GM08714 (cell line): ENCODE data around the gene BTN1A1.
"Not testable (repeated sequence)": the region's sequence is repeated elsewhere in the genome, so short reads cannot be mapped to it uniquely, and the experiment has no call there.

ENCODE experiments used
- H3K4me3 ChIP-seq: fragments of 200-500 bp; sonication (Bioruptor generic); 2 replicates; pipeline ENCODE4 v1.5.1; 2014; ENCODE audit warnings: mild to moderate bottlenecking, low read length, inconsistent platforms
- ZNF274 ChIP-seq: IDR thresholded peaks from 2 replicates; pipeline ENCODE4 v1.6.1; 2012; ENCODE audit warnings: mild to moderate bottlenecking, low read depth, low read length

Gene BTN1A1

DNA sequence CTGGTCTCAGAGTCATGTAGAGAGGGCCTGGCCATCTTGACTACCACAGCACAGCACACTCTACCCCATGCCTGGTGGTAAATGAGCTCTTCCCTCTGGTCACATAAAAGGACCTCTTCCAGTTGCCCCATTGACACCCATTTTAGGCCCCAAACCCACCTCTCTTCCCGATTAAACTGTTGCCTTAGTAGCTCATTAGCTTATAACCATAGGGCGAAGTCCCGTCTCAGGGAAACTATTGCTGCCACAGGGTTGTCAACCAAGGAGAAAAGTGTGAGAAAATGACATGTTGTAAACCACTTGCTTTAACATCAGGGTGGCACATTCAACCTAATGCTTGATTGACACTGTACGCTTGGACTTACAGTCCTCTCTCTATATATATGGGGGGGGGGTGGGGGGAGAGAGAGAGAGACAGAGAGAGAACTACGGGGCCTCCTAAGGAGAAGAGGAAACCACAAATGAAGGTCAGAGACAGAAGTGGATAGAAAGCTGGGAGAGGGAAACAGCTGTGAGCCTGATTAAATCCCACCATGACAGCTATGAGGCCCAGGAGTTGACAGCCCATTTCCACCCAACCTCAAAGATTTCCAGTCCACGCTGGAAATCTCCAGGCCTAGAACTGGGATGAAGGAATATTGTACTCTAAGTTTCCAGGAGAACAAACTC is 14.9 kb upstream of the BTN1A1 start:
- TF ChIP-seq ZNF274, result no peak
- no peak overlapping the region for H3K4me3 ChIP-seq

DNA sequence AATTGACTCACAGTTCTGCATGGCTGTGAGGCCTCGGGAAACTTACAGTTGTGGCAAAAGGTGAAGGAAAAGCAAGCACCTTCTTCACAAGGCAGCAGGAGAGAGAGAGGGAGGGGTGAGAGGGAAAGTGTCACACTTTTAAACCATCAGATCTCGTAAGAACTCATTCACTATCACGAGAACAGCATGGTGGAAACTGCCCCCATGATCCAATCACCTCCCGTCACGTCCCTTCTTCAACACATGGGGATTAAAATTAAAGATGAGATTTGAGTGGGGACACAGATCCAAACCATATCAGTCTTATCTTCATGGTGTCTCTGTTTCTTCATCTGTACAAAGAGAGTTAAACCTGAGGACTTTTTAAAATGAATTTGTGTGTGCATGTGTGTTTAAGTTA is 13.7 kb upstream of the BTN1A1 start:
- TF ChIP-seq ZNF274, result no peak
- no peak overlapping the region for H3K4me3 ChIP-seq

DNA sequence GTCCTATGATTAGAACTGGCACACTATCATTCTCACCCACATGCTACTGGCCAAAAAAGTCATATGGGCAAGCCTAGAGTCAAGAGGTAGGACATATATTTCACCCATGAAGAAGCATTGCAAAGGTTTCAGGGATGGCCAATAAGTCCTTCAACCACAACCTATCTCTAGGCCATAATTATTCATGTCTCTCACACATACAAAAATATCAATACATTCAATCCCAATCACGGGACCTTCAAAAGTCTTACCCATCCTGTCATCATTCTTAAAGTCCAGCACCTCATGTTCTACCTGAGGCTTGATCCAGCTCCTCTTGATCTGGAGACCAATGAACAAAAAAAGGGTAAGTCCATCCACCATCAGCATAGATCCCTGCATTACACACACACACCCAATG is 12.6 kb upstream of the BTN1A1 start:
- TF ChIP-seq ZNF274, result no peak
- H3K4me3 ChIP-seq, result no peak overlapping the region

DNA sequence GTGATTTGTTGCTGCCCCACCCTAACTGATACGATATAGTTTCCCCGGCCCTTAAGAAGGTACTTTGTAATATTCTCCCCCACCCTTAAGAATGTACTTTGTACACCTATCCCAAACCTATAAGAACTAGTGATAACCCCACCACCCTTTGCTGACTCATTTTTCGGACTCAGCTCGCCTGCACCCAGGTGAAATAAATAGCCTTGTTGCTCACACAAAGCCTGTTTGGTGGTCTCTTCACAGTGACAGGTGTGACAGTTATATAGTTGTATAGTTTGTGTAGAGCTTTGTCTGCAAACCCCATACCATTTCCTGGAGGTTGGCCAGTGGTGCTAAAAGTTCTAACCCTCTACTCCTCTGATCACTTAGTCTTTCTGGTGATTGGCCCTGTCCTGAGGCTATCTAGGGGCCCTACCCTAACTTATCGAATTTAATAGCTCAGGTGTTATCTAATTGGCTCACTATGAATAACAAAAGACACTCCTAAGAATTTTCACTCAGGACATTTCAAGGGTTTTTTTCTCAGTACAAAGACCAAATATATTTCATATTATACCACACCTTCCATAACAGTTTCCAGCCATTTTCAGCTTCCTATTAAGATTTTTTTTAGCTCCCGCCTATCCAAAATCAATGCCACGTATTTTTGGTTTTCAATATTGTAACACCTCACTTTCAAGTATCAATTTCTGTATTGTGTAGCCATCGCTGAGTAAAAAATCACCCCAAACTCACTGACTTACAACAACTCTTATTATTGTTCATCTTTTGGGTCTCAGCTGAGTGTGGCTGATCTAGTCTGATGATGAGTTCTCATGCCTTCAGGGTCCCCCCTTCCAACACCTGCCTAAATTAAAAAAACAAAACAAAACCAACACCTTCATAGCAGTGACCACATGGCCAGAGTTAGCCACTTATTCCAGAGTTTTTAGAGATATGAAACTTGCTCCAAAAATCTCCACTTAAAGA is 9.8 kb upstream of the BTN1A1 start:
- no peak for TF ChIP-seq ZNF274
- H3K4me3 ChIP-seq, result no peak overlapping the region

DNA sequence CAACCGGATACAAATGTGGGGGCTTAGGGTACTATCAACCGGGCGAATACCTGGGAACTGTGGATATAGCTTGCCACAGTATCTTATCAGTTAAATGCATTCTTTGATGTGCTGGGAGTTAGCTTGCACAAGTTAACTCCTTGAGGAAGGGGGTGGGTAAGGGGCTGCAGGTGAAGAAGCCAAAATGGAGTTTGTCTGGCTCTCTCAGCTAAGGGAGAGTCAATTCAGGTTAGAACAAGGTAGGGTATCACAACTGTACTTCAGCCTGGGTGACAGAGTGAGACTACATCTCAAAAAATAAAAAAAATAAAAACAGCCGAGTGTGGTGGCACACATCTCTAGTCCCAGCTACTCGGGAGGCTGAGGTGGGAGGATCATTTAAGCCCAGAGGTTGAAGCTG is 8.5 kb upstream of the BTN1A1 start:
- no peak overlapping the region for H3K4me3 ChIP-seq
- no peak for TF ChIP-seq ZNF274

DNA sequence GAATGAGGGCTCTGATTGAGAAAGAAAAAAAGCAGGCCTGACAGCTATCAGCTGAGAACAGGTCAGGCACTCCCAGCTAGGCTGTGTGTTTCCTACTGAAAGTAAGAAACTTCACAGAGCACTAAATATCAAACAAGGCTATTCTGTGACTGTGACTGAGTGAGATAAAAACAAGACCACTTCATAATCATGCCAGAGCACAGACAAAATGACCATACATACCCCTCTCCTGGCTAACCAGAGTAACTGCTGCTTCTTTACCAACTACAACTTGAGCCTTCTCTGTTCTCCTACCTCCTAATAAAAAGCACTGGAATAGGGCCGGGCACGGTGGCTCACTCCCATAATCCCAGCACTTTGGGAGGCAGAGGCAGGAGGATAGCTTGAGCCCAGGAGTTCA is 6.8 kb upstream of the BTN1A1 start:
- no peak for TF ChIP-seq ZNF274
- H3K4me3 ChIP-seq, result no peak overlapping the region

DNA sequence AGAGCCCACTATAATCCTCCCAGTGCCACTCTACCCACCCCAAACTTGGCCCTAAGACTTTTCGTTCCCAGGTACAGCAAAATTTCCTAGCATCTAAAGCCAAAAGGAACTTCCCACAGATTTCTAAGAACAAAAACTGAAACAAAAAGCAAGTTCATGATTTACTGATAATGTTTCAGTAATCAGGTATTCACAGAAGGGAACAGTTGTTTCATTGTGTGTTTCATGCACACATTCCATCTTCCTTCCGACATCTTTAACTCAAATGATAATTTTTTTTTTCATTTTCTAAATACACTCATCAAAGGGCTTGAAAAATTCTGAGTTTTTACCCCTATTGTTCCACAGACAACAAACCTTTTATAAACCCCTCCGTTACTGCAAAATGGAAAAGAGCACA is 6.0 kb upstream of the BTN1A1 start:
- no peak for TF ChIP-seq ZNF274
- no peak overlapping the region for H3K4me3 ChIP-seq

DNA sequence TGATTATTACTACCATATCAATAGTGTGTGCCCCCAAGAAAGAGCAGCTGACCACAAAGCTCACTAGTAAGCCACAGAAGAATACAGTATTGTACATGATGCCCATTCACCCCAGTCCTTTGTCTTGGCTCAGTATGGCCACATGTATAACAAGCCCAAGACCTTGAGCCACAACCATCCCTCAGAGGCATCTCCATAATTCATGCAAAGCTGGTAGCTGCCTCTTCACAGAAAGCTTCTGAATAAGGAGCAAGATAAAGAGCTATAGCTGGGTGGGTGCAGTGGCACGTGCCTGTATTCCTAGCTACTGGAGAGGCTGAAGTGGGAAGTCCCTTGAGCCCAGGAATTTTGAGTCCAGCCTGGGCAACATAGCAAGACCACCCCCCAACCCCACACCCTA is 4.8 kb upstream of the BTN1A1 start:
- no peak overlapping the region for H3K4me3 ChIP-seq
- TF ChIP-seq ZNF274, result no peak

DNA sequence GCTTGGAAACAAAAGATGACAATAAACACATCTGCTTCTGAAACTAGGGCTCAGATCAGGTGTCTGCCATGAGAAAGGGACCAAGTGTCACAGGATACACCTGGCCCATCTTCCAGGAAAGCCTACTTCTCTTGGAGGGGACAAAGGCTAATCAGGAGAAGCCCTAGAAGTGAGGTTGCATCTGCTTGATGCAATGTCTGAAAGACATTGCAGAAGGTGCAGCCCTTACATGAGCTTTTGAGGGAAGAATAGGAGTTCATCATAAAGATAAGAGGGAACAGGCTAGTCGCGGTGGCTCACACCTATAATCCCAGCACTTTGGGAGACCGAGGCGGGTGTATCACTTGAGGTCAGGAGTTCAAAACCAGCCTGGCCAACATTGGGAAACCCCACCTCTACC is 2.5 kb upstream of the BTN1A1 start:
- TF ChIP-seq ZNF274, result no peak
- no peak overlapping the region for H3K4me3 ChIP-seq

DNA sequence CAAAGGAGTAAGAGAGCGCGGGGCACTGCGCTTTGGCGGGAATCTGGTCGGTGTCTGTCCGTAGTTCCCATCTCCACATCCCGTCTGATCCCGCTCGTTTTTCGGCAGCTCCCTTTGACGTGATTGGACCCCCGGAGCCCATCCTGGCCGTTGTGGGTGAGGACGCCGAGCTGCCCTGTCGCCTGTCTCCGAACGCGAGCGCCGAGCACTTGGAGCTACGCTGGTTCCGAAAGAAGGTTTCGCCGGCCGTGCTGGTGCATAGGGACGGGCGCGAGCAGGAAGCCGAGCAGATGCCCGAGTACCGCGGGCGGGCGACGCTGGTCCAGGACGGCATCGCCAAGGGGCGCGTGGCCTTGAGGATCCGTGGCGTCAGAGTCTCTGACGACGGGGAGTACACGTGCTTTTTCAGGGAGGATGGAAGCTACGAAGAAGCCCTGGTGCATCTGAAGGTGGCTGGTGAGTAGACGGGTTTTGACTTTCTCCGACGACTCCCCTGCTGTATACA is 1.4 kb downstream of the BTN1A1 start:
- peak overlapping the region; percentile 27; the same call in 1 of the 2 replicates for H3K4me3 ChIP-seq
- no peak for TF ChIP-seq ZNF274

DNA sequence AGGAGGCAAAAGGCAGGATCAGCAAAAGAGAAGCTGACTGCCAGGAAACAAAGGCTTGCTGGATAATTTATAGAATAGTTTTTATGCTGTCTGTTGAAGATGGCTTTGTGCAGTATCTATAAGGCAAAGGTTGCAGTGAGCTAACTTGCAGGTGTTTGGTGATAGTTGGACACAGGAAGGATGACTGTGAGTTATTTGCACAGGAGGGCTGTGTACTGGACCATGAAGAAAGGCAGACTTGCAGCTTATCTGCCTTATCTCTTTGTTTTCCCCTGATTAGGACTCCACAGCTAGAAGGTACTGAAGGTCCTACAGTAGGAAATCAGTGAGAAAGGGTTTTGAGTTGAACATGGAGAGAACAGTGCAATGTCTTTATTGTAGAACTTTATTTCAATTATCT is 2.1 kb downstream of the BTN1A1 start:
- TF ChIP-seq ZNF274, result no peak
- peak overlapping the region; percentile 27; the same call in 1 of the 2 replicates for H3K4me3 ChIP-seq

DNA sequence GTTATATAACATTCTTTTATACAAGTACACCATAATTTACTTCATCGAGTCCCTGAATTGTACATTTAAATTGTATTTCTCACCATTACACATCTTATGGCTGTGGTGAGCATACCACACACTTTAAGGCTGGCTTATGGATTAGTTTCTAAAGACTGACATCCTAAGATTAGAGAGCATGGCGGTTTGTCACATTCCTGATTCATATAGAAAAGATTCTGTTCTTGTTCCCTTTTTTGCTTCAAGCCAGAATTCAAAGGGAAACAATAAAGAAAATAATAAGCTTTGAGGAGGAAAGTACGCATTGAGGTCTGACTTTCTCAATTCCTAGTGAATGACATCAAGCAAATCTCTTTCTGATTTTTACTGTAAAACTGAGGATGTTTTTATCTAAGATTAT is 2.5 kb downstream of the BTN1A1 start:
- TF ChIP-seq ZNF274, result no peak
- no peak overlapping the region for H3K4me3 ChIP-seq

DNA sequence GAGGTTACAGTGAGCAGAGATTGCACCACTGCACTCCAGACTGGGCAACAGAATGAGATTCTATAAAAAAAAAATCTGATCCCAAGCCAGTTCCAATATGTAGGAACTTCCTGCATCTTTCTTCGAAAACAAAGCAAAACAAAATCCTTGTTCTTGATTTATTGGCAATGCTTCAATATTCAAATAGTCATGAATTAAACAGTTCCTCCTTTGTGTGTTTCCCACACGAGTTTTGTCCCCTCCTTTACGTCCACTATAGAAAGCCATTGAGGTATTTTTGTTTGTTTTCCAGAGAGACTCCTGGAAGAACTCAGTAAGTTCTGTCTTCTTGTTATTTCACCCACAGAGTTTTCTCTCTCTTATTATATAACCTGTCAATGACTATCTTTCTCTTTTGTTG is 7.6 kb downstream of the BTN1A1 start:
- no peak overlapping the region for H3K4me3 ChIP-seq
- no peak for TF ChIP-seq ZNF274

DNA sequence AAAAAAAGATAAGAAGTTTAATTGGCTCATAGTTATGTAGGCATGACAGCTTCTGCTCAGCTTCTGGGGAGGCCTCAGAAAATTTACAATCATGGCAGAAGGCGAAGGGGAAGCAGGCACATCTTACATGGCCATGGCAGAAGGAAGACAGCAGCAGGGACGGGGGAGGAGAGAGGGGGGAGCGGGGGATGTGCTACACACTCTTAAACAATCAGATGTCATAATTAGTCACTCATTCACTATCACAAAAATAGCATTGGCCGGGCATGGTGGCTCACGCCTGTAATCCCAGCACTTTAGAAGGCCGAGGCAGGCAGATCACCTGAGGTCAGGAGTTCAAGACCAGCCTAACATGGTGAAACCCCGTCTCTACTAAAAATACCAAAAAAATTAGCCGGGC is 10.9 kb downstream of the BTN1A1 start:
- not testable (repeated sequence) for H3K4me3 ChIP-seq

DNA sequence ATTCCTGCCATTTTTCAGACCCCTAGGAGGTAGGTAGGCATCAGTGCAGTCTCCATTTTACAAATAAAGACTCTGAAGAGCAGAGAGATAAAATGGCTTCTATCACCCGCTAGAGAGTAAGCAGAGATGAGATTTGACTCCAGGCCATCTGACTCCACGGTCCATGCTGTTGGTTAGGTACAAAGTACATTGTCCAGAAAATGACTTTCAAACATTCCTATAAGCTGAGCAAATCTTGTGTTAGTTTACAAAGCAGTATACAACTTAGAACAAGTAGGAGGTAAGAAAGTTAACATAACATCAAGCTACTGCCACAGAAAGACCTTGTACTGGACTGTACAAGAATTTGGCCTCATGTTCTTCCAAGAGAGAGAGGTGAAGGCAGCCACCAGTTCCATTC is 14.9 kb downstream of the BTN1A1 start:
- no peak overlapping the region for H3K4me3 ChIP-seq
- TF ChIP-seq ZNF274, result no peak
